IPS DF 6.9 (cell line): Measurements from ENCODE around the gene YIPF2.

Experiments used
- DNase-seq: peaks from one replicate; pipeline ENCODE4 v3.0.0-alpha.2; 2013; ENCODE audit warnings: low read depth, low spot score
- H3K27ac ChIP-seq: one replicate; pipeline ENCODE4 v1.5.1; 2013; ENCODE audit warnings: low read length, control low read depth
- H3K27me3 ChIP-seq: 2 replicates; pipeline ENCODE4 v1.6.1; 2013; ENCODE audit warnings: mild to moderate bottlenecking, low read length; ENCODE audit not compliant: control insufficient read depth, insufficient read depth
- H3K36me3 ChIP-seq: 2 replicates; pipeline ENCODE4 v1.6.1; 2013; ENCODE audit warnings: low read length; ENCODE audit not compliant: control insufficient read depth, insufficient read depth
- H3K4me1 ChIP-seq: 2 replicates; pipeline ENCODE4 v1.6.1; 2013; ENCODE audit warnings: low read length; ENCODE audit not compliant: control insufficient read depth, insufficient read depth
- H3K4me3 ChIP-seq: 2 replicates; pipeline ENCODE4 v1.5.1; 2013; ENCODE audit warnings: mild to moderate bottlenecking, low read length
- H3K9me3 ChIP-seq: 2 replicates; pipeline ENCODE4 v1.6.1; 2013; ENCODE audit warnings: low read length, inconsistent platforms; ENCODE audit not compliant: control insufficient read depth, insufficient read depth
- WGBS: extraction: QIAGEN DNeasy Blood & Tissue Kit; methylation state at CpG from one replicate; pipeline ENCODE4 v1.1.7; 2013; ENCODE audit warnings: mixed read lengths, missing lambda C conversion rate; ENCODE audit not compliant: insufficient read length, insufficient coverage; 5-methylcytosine and 5-hydroxymethylcytosine counted together

The YIPF2 gene

GRCh38 chr19:10920781-10921180 is 7.7 kb downstream of the YIPF2 start:
- Histone ChIP-seq H3K4me3 (no peak overlapping the region), H3K9me3 (no peaks in the 10 kb centered on the region), H3K27me3 (no peaks in the 10 kb centered on the region), H3K4me1 (no peaks in the 10 kb centered on the region; the same call in 1 of the 2 replicates), H3K27ac (no peak overlapping the region), H3K36me3 (peaks cover 43% of the 10 kb centered on the region)
- no peak for DNase-seq
- WGBS: no CpG with 5 or more reads among the region's 16 CpGs

DNA sequence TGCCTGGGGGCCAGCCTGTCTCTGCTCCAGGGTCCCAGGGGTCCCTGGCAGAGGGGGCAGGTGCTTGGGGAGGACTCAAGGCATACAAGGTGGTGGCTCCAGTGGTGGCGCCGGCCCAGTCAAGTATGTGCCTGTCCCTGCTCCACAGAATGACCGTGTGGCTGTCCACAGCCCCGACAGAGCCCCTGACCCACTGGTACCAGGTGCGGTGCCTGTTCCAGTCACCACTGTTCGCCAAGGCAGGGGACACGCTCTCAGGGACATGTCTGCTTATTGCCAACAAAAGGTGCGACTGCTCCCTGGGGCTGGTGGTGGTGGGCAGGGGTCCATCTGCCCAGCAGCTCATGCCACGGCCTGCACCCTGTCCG is 8.2 kb downstream of the YIPF2 start:
- DNase-seq: no peak
- no peaks in the 10 kb centered on the region for H3K9me3 ChIP-seq
- H3K27me3 ChIP-seq: no peaks in the 10 kb centered on the region
- peaks cover 42% of the 10 kb centered on the region for H3K36me3 ChIP-seq
- H3K27ac ChIP-seq: no peak overlapping the region
- WGBS: no CpG with 5 or more reads among the region's 10 CpGs
- H3K4me3 ChIP-seq: no peak overlapping the region
- H3K4me1 ChIP-seq: no peaks in the 10 kb centered on the region; the same call in 1 of the 2 replicates

GRCh38 chr19:10919352-10920287 is 8.8 kb downstream of the YIPF2 start:
- H3K9me3 ChIP-seq: no peaks in the 10 kb centered on the region
- H3K36me3 ChIP-seq: peaks cover 45% of the 10 kb centered on the region
- H3K4me3 ChIP-seq: no peak overlapping the region
- H3K27ac ChIP-seq: no peak overlapping the region
- no peaks in the 10 kb centered on the region for H3K27me3 ChIP-seq
- WGBS: no CpG with 5 or more reads among the region's 26 CpGs
- H3K4me1 ChIP-seq: no peaks in the 10 kb centered on the region; the same call in 1 of the 2 replicates
- no peak for DNase-seq

DNA sequence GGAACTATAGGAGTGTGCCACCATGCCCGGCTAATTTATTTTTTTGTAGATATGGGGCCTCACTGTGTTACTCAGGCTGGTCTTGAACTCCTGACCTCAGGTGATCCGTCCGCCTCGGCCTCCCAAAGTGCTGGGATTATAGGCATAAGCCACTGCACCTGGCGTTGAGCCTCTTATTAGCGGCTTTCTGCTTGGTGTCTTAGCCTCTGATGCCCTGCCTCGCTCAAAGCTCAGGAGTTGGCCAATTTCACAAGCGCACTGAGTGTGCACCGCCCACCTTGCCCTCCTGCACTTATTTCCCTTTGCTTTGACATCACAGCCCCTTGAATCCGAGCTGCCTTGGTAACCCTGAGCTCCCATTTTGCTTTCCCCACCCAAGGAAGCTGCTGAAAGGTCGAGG is 10.1 kb downstream of the YIPF2 start:
- Histone ChIP-seq H3K4me3 (no peak overlapping the region; the same call in 1 of the 2 replicates), H3K4me1 (no peaks in the 10 kb centered on the region; the same call in 1 of the 2 replicates), H3K9me3 (no peaks in the 10 kb centered on the region), H3K27ac (no peak overlapping the region), H3K27me3 (no peaks in the 10 kb centered on the region), H3K36me3 (peaks cover 41% of the 10 kb centered on the region)
- no peak for DNase-seq
- WGBS: no CpG with 5 or more reads among the region's 11 CpGs

DNA sequence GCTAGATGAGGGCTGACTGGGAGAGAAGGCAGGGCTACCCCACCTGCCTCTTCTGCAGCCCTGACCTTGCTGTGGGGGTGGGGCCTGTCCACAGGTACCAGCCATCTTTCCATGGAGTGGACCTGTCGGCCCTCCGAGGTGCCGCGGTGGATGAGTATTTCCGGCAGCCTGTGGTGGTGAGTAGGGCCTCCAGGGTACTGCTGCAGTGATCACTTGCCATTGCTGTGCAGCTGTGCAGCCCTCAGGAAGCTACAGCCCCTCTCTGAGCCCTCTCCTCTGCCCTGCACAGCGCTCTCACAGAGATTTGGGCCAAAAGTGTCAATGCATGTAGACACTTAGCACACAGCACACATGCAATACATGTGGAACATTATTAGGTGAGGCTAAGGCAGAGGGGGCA is 11.8 kb downstream of the YIPF2 start:
- Histone ChIP-seq H3K4me1 (no peaks in the 10 kb centered on the region; the same call in 1 of the 2 replicates), H3K27ac (no peak overlapping the region), H3K9me3 (no peaks in the 10 kb centered on the region), H3K4me3 (no peak overlapping the region; the same call in 1 of the 2 replicates), H3K36me3 (peaks cover 43% of the 10 kb centered on the region), H3K27me3 (no peaks in the 10 kb centered on the region)
- DNase-seq: no peak
- WGBS: no CpG with 5 or more reads among the region's 6 CpGs

DNA sequence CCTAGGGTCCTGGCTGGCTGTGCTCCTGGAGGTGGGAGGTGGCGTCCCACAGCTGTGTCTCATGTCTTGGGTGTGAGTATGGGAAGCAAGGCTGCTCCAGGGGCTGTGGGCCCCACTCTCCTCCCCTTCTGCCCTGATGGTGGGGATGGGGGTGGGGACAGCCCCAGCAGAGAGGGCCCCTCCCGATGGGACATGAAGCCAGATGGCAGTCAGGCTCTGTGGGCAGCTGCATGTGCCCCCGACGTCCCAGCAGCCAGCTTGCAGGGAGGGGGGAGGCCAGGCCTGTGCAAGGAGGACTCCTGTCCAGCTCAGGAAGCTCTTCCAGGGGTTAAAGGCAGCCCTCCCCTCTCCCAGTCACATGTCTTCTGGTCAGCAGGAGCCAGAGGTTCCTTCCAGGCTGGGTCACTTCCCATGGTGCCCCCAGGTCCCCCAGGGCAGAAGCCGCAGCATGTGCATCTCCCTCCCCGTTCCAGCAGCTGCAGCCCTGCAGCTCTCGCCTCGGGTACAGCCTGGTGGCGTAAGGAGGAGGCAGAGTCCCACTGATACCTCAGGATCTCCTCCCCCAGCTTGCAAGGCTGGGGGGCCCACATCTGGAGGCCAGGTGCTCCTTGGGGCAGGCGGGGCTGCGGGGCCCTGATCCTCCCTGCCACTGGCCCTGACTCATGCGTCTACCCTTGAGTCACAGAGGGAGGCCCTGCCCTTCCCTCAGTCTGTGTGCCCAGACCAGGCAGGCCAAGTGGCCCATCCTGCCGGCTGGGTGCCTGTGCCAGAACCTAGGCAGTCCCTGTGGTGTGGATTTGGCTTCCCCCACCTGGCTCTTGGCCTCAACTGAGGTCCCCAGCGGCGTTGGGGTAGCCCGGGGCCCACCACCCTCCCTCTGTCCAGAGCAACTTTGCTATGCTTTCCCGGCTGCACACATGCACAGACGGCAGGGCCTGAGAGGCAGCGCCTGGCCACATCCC is 13.0 kb downstream of the YIPF2 start:
- H3K27me3 ChIP-seq: no peaks in the 10 kb centered on the region
- H3K27ac ChIP-seq: no peak overlapping the region
- WGBS: no CpG with 5 or more reads among the region's 19 CpGs
- no peak for DNase-seq
- no peak overlapping the region for H3K4me3 ChIP-seq
- no peaks in the 10 kb centered on the region for H3K4me1 ChIP-seq
- peaks cover 38% of the 10 kb centered on the region for H3K36me3 ChIP-seq
- H3K9me3 ChIP-seq: no peaks in the 10 kb centered on the region

GRCh38 chr19:10913716-10914340 is 14.6 kb downstream of the YIPF2 start:
- no CpG with 5 or more reads among the region's 24 CpGs for WGBS
- Histone ChIP-seq H3K27ac (no peak overlapping the region), H3K27me3 (no peaks in the 10 kb centered on the region), H3K36me3 (peaks cover 28% of the 10 kb centered on the region), H3K4me1 (no peaks in the 10 kb centered on the region), H3K9me3 (no peaks in the 10 kb centered on the region), H3K4me3 (no peak overlapping the region)
- no peak for DNase-seq

DNA sequence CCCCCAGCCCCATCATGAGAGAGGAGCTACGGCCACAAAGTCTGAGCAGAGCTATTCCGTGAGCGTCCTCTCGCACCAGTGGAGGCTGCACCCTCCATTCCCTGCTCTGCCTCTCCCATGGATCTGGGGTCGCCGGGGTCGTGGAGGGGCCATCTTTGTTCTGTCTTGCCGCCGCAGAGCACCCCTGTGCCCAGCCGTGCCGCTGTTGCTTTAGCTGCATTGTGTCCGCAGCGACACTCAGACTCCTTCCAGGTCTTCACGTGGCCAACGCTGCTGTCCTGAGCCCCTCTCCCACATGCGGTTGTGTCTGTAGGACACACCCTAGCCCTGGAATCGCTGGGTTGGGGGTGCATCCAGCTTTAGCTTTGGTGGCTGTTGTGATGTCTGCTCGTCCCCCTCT is 15.8 kb downstream of the YIPF2 start:
- H3K9me3 ChIP-seq: no peaks in the 10 kb centered on the region
- no peak for DNase-seq
- H3K27me3 ChIP-seq: no peaks in the 10 kb centered on the region
- no peak overlapping the region for H3K27ac ChIP-seq
- H3K4me3 ChIP-seq: no peak overlapping the region
- H3K36me3 ChIP-seq: peaks cover 34% of the 10 kb centered on the region
- WGBS: no CpG with 5 or more reads among the region's 18 CpGs
- H3K4me1 ChIP-seq: no peaks in the 10 kb centered on the region

DNA sequence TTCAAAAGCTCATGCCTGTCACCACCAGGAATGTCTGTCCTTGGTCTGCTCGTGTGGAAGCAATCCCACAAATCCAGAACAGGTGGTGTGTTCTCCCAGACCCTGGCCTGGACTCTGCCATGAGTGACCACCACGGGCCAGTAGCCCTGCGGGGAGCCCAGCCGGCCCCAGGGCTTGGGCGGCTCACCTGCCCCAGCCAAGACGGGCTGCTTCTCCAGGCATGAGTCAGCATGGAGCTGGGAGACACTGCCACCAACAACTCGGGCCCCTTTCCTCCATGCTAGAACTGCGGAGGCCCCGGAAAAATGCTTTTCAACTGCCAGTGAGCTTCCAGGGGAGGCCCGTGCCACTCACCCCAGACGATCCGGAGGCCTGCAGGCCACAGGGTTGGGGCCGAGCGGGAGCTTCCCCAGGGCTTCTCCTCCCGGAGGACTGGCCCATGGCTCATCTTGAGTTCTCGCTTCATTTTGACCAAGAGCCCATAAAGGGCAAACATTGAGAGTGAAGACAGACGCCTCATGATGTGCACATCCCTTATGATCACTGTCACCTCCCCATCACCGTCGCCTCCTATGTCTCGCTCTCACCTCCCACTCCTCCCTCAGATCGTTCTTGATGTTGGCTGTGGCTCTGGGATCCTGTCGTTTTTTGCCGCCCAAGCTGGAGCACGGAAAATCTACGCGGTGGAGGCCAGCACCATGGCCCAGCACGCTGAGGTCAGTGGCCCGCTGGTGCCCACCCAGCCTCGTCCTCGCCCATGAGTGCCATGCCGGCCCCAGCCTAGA is 16.7 kb downstream of the YIPF2 start:
- no peaks in the 10 kb centered on the region for H3K27me3 ChIP-seq
- DNase-seq: no peak
- H3K4me3 ChIP-seq: no peak overlapping the region
- peaks cover 34% of the 10 kb centered on the region for H3K36me3 ChIP-seq
- no peaks in the 10 kb centered on the region for H3K9me3 ChIP-seq
- WGBS: no CpG with 5 or more reads among the region's 31 CpGs
- no peak overlapping the region for H3K27ac ChIP-seq
- no peaks in the 10 kb centered on the region for H3K4me1 ChIP-seq
